Measurements from ENCODE around the gene UGT1A4.

The UGT1A4 gene

GRCh38 chr2:233754872-233755611 lies 36.5 kb downstream of the UGT1A4 start:
- Histone ChIP-seq H3K4me1 (ENCODE audit: insufficient read depth, low read length, poor library complexity, severe bottlenecking) (no peaks in the 10 kb centered on the region), H3K4me2 (ENCODE audit: low read depth, low read length, poor library complexity, severe bottlenecking) (no peak overlapping the region), H3F3A (ENCODE audit: low read depth) (no peaks in the 10 kb centered on the region), H4K20me1 (ENCODE audit: insufficient read depth, low read length, poor library complexity, severe bottlenecking) (no peaks in the 10 kb centered on the region), H3K36me3 (ENCODE audit: insufficient read depth, low read length) (no peaks in the 10 kb centered on the region), H3K9ac (ENCODE audit: low read depth, low read length, poor library complexity, severe bottlenecking) (no peak overlapping the region), H3K27me3 (ENCODE audit: insufficient read depth, low read length, poor library complexity, severe bottlenecking) (no peaks in the 10 kb centered on the region), H3K79me2 (ENCODE audit: insufficient read depth, low read length) (no peaks in the 10 kb centered on the region), H2AFZ (ENCODE audit: low read length) (no peak overlapping the region), H3K4me3 (ENCODE audit: low read length, poor library complexity, severe bottlenecking) (no peak overlapping the region), H3K9me3 (ENCODE audit: insufficient read depth, low read depth, low read length) (no peaks in the 10 kb centered on the region), H3K9me2 (replicated peaks; ENCODE audit: low read depth, low read length) (no peaks in the 10 kb centered on the region)
- TF ChIP-seq CTCF (conservative IDR thresholded peaks at IDR 0.05; ENCODE audit: low read length) (no peak), EZH2phosphoT487 (IDR thresholded peaks at IDR 0.05; ENCODE audit: borderline replicate concordance) (no peak)

- H3K79me2 ChIP-seq (ENCODE audit: insufficient read depth, low read length), result no peaks in the 10 kb centered on the region
- H3K4me1 ChIP-seq (ENCODE audit: insufficient read depth, low read length, poor library complexity, severe bottlenecking), result no peaks in the 10 kb centered on the region
- no peaks in the 10 kb centered on the region for H4K20me1 ChIP-seq (ENCODE audit: insufficient read depth, low read length, poor library complexity, severe bottlenecking)
- no peaks in the 10 kb centered on the region for H3K9me3 ChIP-seq (ENCODE audit: insufficient read depth, low read depth, low read length)
- H3K36me3 ChIP-seq (ENCODE audit: insufficient read depth, low read length), result no peaks in the 10 kb centered on the region
- no peak overlapping the region for H3K9ac ChIP-seq (ENCODE audit: low read depth, low read length, poor library complexity, severe bottlenecking)
- H3K9me2 ChIP-seq (replicated peaks; ENCODE audit: low read depth, low read length), result no peaks in the 10 kb centered on the region
- H3K4me3 ChIP-seq (ENCODE audit: low read length, poor library complexity, severe bottlenecking), result no peak overlapping the region
- no peak overlapping the region for H2AFZ ChIP-seq (ENCODE audit: low read length)
- TF ChIP-seq EZH2phosphoT487 (IDR thresholded peaks at IDR 0.05; ENCODE audit: borderline replicate concordance), result no peak
- TF ChIP-seq CTCF (conservative IDR thresholded peaks at IDR 0.05; ENCODE audit: low read length), result no peak
- H3F3A ChIP-seq (ENCODE audit: low read depth), result no peaks in the 10 kb centered on the region
- no peak overlapping the region for H3K4me2 ChIP-seq (ENCODE audit: low read depth, low read length, poor library complexity, severe bottlenecking)
- no peaks in the 10 kb centered on the region for H3K27me3 ChIP-seq (ENCODE audit: insufficient read depth, low read length, poor library complexity, severe bottlenecking)
Observed at GRCh38 chr2:233756429-233757081, 38.0 kb downstream of the UGT1A4 start.

- Histone ChIP-seq H3K36me3 (ENCODE audit: insufficient read depth, low read length) (no peaks in the 10 kb centered on the region), H4K20me1 (ENCODE audit: insufficient read depth, low read length, poor library complexity, severe bottlenecking) (no peaks in the 10 kb centered on the region), H3K27me3 (ENCODE audit: insufficient read depth, low read length, poor library complexity, severe bottlenecking) (no peaks in the 10 kb centered on the region), H3K4me1 (ENCODE audit: insufficient read depth, low read length, poor library complexity, severe bottlenecking) (no peaks in the 10 kb centered on the region), H3K9me3 (ENCODE audit: insufficient read depth, low read depth, low read length) (no peaks in the 10 kb centered on the region), H3K9me2 (replicated peaks; ENCODE audit: low read depth, low read length) (no peaks in the 10 kb centered on the region), H3F3A (ENCODE audit: low read depth) (no peaks in the 10 kb centered on the region), H3K4me2 (ENCODE audit: low read depth, low read length, poor library complexity, severe bottlenecking) (no peak overlapping the region), H3K79me2 (ENCODE audit: insufficient read depth, low read length) (no peaks in the 10 kb centered on the region), H2AFZ (ENCODE audit: low read length) (no peak overlapping the region), H3K4me3 (ENCODE audit: low read length, poor library complexity, severe bottlenecking) (no peak overlapping the region), H3K9ac (ENCODE audit: low read depth, low read length, poor library complexity, severe bottlenecking) (no peak overlapping the region)
- TF ChIP-seq EZH2phosphoT487 (IDR thresholded peaks at IDR 0.05; ENCODE audit: borderline replicate concordance) (no peak), CTCF (conservative IDR thresholded peaks at IDR 0.05; ENCODE audit: low read length) (no peak)
Observed at GRCh38 chr2:233758141-233758540, 39.6 kb downstream of the UGT1A4 start.

All from Loucy (cell line).